Naive B cell (primary cell): ENCODE results near the gene LGALS13. TPM values are rescaled to one million over a fixed set of nuclear protein-coding genes. Genes with fewer than 3 reads are reported as not detected.
"Not testable (repeated sequence)": the region's sequence is repeated elsewhere in the genome, so short reads cannot be mapped to it uniquely, and the experiment has no call there.

ENCODE experiments used
- ATAC-seq, 2 donors: fragments of 150-1000 bp; cut with Tn5 transposase; 2 replicates each; pipeline ENCODE4 v1.10.0; 2021; ENCODE audit warnings: low read depth in 2 of 2, mild to moderate bottlenecking in 2 of 2, moderate library complexity in 2 of 2
- DNase-seq: peaks from one replicate; pipeline ENCODE4 v3.0.0; 2022
- H3K27ac Mint-ChIP-seq, 6 donors: one replicate each; pipeline ENCODE4 v1.8.0; 2020 to 2022; ENCODE audit warnings: mild to moderate bottlenecking in 6 of 6, mixed read lengths in 6 of 6, moderate library complexity in 5 of 6, inconsistent platforms in 2 of 6
- H3K27me3 Mint-ChIP-seq, 3 donors: one replicate each; pipeline ENCODE4 v1.8.0; 2021 to 2022; ENCODE audit warnings: mixed read lengths in 3 of 3, mild to moderate bottlenecking in 1 of 3
- H3K36me3 Mint-ChIP-seq, 2 donors: one replicate each; pipeline ENCODE4 v1.8.0; 2020 to 2022; ENCODE audit warnings: mixed read lengths in 2 of 2, inconsistent platforms in 1 of 2, mild to moderate bottlenecking in 1 of 2
- H3K4me1 Mint-ChIP-seq, 3 donors: one replicate each; pipeline ENCODE4 v1.8.0; 2020 to 2022; ENCODE audit warnings: mixed read lengths in 3 of 3, inconsistent platforms in 1 of 3, mild to moderate bottlenecking in 1 of 3, moderate library complexity in 1 of 3
- H3K4me3 Mint-ChIP-seq, 8 donors: one replicate each; pipeline ENCODE4 v1.8.0; 2020 to 2022; ENCODE audit warnings: mild to moderate bottlenecking in 8 of 8, mixed read lengths in 8 of 8, moderate library complexity in 8 of 8, inconsistent platforms in 2 of 8
- H3K9me3 Mint-ChIP-seq, 7 donors: one replicate each; pipeline ENCODE4 v1.8.0; 2020 to 2022; ENCODE audit warnings: mixed read lengths in 7 of 7, mild to moderate bottlenecking in 5 of 7, inconsistent platforms in 2 of 7, moderate library complexity in 1 of 7
- polyA plus RNA-seq, 6 donors: library from polyadenylated mRNA; unstranded; fragments of 300-500 nt; fragmentation: Illumina TruSeq; gene quantifications; one replicate each; pipeline ENCODE4 v1.2.3, GENCODE V29; 2021; ENCODE audit warnings: low read depth in 6 of 6

LGALS13 gene
- polyA plus RNA-seq, 6 donors from 2014 or later: not detected

- Mint-ChIP-seq H3K9me3 (peaks cover 0 to 5% (median 2%) of the 10 kb centered on the region in 7 donors), H3K36me3 (no peaks in the 10 kb centered on the region), H3K27me3 (peaks cover 34 to 56% (median 46%) of the 10 kb centered on the region in 3 donors), H3K27ac (no peak overlapping the region), H3K4me3 (no peak overlapping the region), H3K4me1 (no peaks in the 10 kb centered on the region)
- DNase-seq (no peak), ATAC-seq (no peak)
Observed at GRCh38 chr19:39588066-39588465, 14.3 kb upstream of the LGALS13 start.

GRCh38 chr19:39590265-39590664 lies 12.1 kb upstream of the LGALS13 start:
- no peak for DNase-seq
- Mint-ChIP-seq H3K27me3 (peaks cover 39 to 57% (median 43%) of the 10 kb centered on the region in 3 donors), H3K9me3 (peaks cover 0 to 4% (median 0%) of the 10 kb centered on the region in 7 donors), H3K27ac (no peak overlapping the region), H3K36me3 (no peaks in the 10 kb centered on the region), H3K4me3 (no peak overlapping the region), H3K4me1 (no peaks in the 10 kb centered on the region)
- ATAC-seq: no peak

DNA sequence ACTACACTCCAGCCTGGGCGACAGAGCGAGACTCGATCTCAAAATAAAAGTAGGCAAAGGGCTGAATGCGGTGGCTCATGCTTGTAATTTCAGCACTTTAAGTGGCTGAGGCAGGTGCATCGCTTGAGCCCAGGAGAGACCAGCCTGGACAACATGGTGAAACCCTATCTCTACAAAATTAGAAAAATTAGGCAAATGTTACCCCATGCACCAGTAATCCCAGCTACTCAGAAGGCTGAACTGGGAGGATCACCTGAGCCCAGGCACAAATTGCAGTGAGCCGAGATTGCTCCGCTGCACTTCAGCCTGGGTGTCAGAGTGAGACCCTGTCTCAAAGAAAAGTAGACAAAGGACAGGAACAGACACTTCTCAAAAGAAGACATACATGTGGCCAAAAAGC lies 9.9 kb upstream of the LGALS13 start:
- no peak for DNase-seq
- peaks cover 47 to 66% (median 57%) of the 10 kb centered on the region in 3 donors for H3K27me3 Mint-ChIP-seq
- no peaks in the 10 kb centered on the region for H3K4me1 Mint-ChIP-seq
- peaks cover 0 to 2% (median 0%) of the 10 kb centered on the region in 7 donors for H3K9me3 Mint-ChIP-seq
- H3K4me3 Mint-ChIP-seq: no peak overlapping the region
- H3K36me3 Mint-ChIP-seq: no peaks in the 10 kb centered on the region
- no peak for ATAC-seq
- no peak overlapping the region for H3K27ac Mint-ChIP-seq

DNA sequence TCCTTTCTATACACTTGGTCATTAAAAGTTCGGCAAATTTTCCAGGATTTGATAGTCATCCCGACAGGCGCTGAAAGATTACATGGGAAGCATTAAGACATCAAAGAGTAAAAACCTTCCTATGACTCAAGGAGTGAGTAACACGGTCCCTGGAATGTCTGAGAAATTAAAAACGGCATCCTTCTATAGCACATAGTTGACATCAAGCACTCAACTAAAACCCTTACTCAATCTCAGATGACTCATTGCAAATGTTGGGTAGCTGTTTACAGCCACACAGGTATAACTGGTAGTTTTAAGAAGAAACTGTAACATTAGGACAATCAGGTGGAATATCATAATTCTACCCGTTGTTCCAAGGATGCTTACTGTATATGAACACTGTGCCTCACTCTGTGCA lies 6.4 kb upstream of the LGALS13 start:
- Mint-ChIP-seq H3K4me3 (no peak overlapping the region), H3K36me3 (peaks cover 0 to 1% of the 10 kb centered on the region in 2 donors), H3K4me1 (no peaks in the 10 kb centered on the region), H3K9me3 (peaks cover 0 to 25% (median 3%) of the 10 kb centered on the region in 7 donors), H3K27ac (no peak overlapping the region), H3K27me3 (peaks cover 51 to 78% (median 56%) of the 10 kb centered on the region in 3 donors)
- DNase-seq (no peak), ATAC-seq (no peak)

- peaks cover 0 to 35% (median 9%) of the 10 kb centered on the region in 7 donors for H3K9me3 Mint-ChIP-seq
- ATAC-seq (no peak), DNase-seq (no peak)
- no peaks in the 10 kb centered on the region for H3K4me1 Mint-ChIP-seq
- H3K4me3 Mint-ChIP-seq: no peak overlapping the region
- peaks cover 0 to 8% of the 10 kb centered on the region in 2 donors for H3K36me3 Mint-ChIP-seq
- no peak overlapping the region for H3K27ac Mint-ChIP-seq
- peaks cover 54 to 80% (median 56%) of the 10 kb centered on the region in 3 donors for H3K27me3 Mint-ChIP-seq
Observed at GRCh38 chr19:39596911-39597310, 5.4 kb upstream of the LGALS13 start.

- peaks cover 0 to 8% of the 10 kb centered on the region in 2 donors for H3K36me3 Mint-ChIP-seq
- no peak for ATAC-seq
- peaks cover 0 to 35% (median 9%) of the 10 kb centered on the region in 7 donors for H3K9me3 Mint-ChIP-seq
- peaks cover 57 to 80% (median 66%) of the 10 kb centered on the region in 3 donors for H3K27me3 Mint-ChIP-seq
- no peak overlapping the region for H3K4me3 Mint-ChIP-seq
- H3K27ac Mint-ChIP-seq: no peak overlapping the region
- no peak for DNase-seq
- no peaks in the 10 kb centered on the region for H3K4me1 Mint-ChIP-seq
Observed at GRCh38 chr19:39599116-39599515, 3.2 kb upstream of the LGALS13 start.

- Mint-ChIP-seq H3K27ac (no peak overlapping the region), H3K4me3 (no peak overlapping the region), H3K27me3 (peaks cover 27 to 56% (median 50%) of the 10 kb centered on the region in 3 donors), H3K36me3 (peaks cover 0 to 8% of the 10 kb centered on the region in 2 donors), H3K9me3 (peaks cover 0 to 29% (median 9%) of the 10 kb centered on the region in 7 donors), H3K4me1 (no peaks in the 10 kb centered on the region)
- DNase-seq (no peak), ATAC-seq (no peak)
Observed at GRCh38 chr19:39603825-39604224, 1.5 kb downstream of the LGALS13 start.

DNA sequence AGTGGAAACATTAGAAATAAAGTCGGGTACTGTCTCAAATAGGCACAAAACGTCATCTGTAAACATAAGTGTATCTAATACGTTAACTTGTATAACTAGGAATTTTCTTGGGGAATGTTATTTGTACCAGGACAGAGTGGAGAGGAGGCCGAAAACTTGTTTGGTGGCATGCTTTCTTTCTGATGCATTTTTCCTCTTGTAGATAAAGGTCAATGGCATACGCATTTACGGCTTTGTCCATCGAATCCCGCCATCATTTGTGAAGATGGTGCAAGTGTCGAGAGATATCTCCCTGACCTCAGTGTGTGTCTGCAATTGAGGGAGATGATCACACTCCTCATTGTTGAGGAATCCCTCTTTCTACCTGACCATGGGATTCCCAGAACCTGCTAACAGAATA lies 4.7 kb downstream of the LGALS13 start:
- Mint-ChIP-seq H3K4me1 (no peaks in the 10 kb centered on the region), H3K27me3 (peaks cover 22 to 28% (median 27%) of the 10 kb centered on the region in 3 donors), H3K9me3 (peaks cover 0 to 8% (median 2%) of the 10 kb centered on the region in 7 donors), H3K36me3 (no peaks in the 10 kb centered on the region), H3K27ac (no peak overlapping the region), H3K4me3 (no peak overlapping the region)
- DNase-seq (no peak), ATAC-seq (no peak)

GRCh38 chr19:39607561-39607960 lies 5.2 kb downstream of the LGALS13 start:
- Mint-ChIP-seq H3K4me3 (no peak overlapping the region), H3K27me3 (peaks cover 20 to 27% (median 23%) of the 10 kb centered on the region in 3 donors), H3K36me3 (peaks cover 0 to 5% of the 10 kb centered on the region in 2 donors), H3K27ac (no peak overlapping the region), H3K4me1 (no peaks in the 10 kb centered on the region), H3K9me3 (peaks cover 0 to 13% (median 3%) of the 10 kb centered on the region in 7 donors)
- DNase-seq (no peak), ATAC-seq (no peak)

GRCh38 chr19:39613597-39613996 lies 11.3 kb downstream of the LGALS13 start:
- no peak overlapping the region for H3K4me3 Mint-ChIP-seq
- peaks cover 4 to 18% of the 10 kb centered on the region in 2 donors for H3K36me3 Mint-ChIP-seq
- peaks cover 7 to 44% (median 16%) of the 10 kb centered on the region in 7 donors for H3K9me3 Mint-ChIP-seq
- H3K4me1 Mint-ChIP-seq: no peaks in the 10 kb centered on the region
- H3K27ac Mint-ChIP-seq: no peak overlapping the region
- peaks cover 10 to 18% (median 11%) of the 10 kb centered on the region in 3 donors for H3K27me3 Mint-ChIP-seq
- DNase-seq: no peak
- ATAC-seq: no peak

DNA sequence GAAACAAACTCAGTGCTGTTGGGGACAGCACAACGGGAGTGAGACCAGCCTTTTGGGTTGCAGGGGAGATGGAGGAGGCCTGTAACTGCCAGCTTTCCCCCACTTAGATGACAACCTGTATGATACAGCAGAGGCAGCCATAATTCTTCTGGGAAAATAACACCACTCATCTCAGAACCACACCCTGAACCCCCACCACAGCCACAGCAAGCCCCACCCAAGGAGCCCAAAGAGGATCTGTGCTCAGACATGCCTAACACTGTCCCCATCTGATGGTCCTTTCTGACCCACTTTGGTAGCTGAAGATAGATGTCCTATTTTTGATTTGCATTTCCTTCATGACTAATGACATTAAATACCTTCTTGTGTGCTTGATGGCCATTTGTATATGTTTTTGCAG lies 15.4 kb downstream of the LGALS13 start:
- Mint-ChIP-seq H3K27ac (no peak overlapping the region), H3K4me3 (no peak overlapping the region), H3K36me3 (peaks cover 4 to 11% of the 10 kb centered on the region in 2 donors), H3K27me3 (peaks cover 25 to 51% (median 39%) of the 10 kb centered on the region in 3 donors), H3K9me3 (peaks cover 4 to 33% (median 10%) of the 10 kb centered on the region in 7 donors), H3K4me1 (no peaks in the 10 kb centered on the region)
- DNase-seq (no peak), ATAC-seq (no peak)

DNA sequence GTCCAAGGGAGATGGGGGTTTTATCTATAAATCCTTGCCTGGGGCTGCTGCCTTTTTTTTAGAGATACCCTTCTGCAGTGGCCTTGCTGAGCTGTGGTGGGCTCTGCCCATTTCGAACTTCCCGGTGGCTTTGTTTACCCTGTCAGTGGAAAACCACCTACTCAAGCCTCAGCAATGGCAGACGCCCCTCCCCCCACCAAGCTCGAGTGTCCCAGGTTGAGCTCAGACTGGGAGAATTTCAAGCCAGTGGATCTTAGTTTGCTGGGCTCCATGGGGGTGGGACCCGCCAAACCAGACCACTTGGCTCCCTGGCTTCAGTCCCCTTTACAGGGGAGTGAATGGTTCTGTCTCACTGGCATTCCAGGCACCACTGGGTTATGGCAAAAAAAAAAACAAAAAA lies 21.6 kb downstream of the LGALS13 start:
- Mint-ChIP-seq H3K9me3 (peaks cover 0 to 4% (median 0%) of the 10 kb centered on the region in 7 donors), H3K27ac (no peak overlapping the region), H3K4me1 (no peaks in the 10 kb centered on the region), H3K4me3 (no peak overlapping the region), H3K27me3 (peaks cover 44 to 66% (median 52%) of the 10 kb centered on the region in 3 donors), H3K36me3 (no peaks in the 10 kb centered on the region)
- ATAC-seq (no peak), DNase-seq (no peak)

- not testable (repeated sequence) for H3K4me3 Mint-ChIP-seq, H3K36me3 Mint-ChIP-seq, DNase-seq, H3K9me3 Mint-ChIP-seq, H3K4me1 Mint-ChIP-seq, ATAC-seq, H3K27ac Mint-ChIP-seq
- H3K27me3 Mint-ChIP-seq: peaks cover 29 to 38% (median 33%) of the 10 kb centered on the region in 3 donors
Observed at GRCh38 chr19:39627631-39628030, 25.3 kb downstream of the LGALS13 start.

GRCh38 chr19:39631178-39631577 lies 28.9 kb downstream of the LGALS13 start:
- Mint-ChIP-seq H3K4me1 (no peaks in the 10 kb centered on the region), H3K27me3 (peaks cover 14 to 42% (median 40%) of the 10 kb centered on the region in 3 donors), H3K4me3 (no peak overlapping the region), H3K36me3 (peaks cover 3 to 4% of the 10 kb centered on the region in 2 donors), H3K27ac (no peak overlapping the region), H3K9me3 (peaks cover 0 to 19% (median 2%) of the 10 kb centered on the region in 7 donors)
- no peak for DNase-seq
- no peak for ATAC-seq
